ENCODE measurements around the gene TIMM21.

Gene TIMM21

GRCh38 chr18:74184875-74185274 lies 36.6 kb downstream of the TIMM21 start:
- TF ChIP-seq CTCF (IDR thresholded peaks at IDR 0.05; ENCODE audit: low read depth, low read length, missing control alignments), result no peak
- H3K4me3 ChIP-seq (ENCODE audit: low read depth, low read length), result no peak overlapping the region
- no peak for DNase-seq (ENCODE audit: low read depth)

GRCh38 chr18:74185860-74186259 lies 37.5 kb downstream of the TIMM21 start:
- no peak overlapping the region for H3K4me3 ChIP-seq (ENCODE audit: low read depth, low read length)
- TF ChIP-seq CTCF (IDR thresholded peaks at IDR 0.05; ENCODE audit: low read depth, low read length, missing control alignments), result no peak
- DNase-seq (ENCODE audit: low read depth), result no peak

GRCh38 chr18:74186661-74187060 lies 38.3 kb downstream of the TIMM21 start:
- no peak for TF ChIP-seq CTCF (IDR thresholded peaks at IDR 0.05; ENCODE audit: low read depth, low read length, missing control alignments)
- H3K4me3 ChIP-seq (ENCODE audit: low read depth, low read length), result no peak overlapping the region
- no peak for DNase-seq (ENCODE audit: low read depth)

- TF ChIP-seq CTCF (IDR thresholded peaks at IDR 0.05; ENCODE audit: low read depth, low read length, missing control alignments), result no peak
Measured at GRCh38 chr18:74190086-74190485, 41.8 kb downstream of the TIMM21 start.

GRCh38 chr18:74191577-74191976 lies 43.3 kb downstream of the TIMM21 start:
- DNase-seq (ENCODE audit: low read depth), result no peak
- H3K4me3 ChIP-seq (ENCODE audit: low read depth, low read length), result no peak overlapping the region
- no peak for TF ChIP-seq CTCF (IDR thresholded peaks at IDR 0.05; ENCODE audit: low read depth, low read length, missing control alignments)

More at GRCh38 chr18:74190086-74190485, 41.8 kb downstream of the TIMM21 start:
- H3K4me3 ChIP-seq (ENCODE audit: low read depth, low read length), result no peak overlapping the region
- DNase-seq (ENCODE audit: low read depth), result no peak

GRCh38 chr18:74194691-74195090 lies 46.4 kb downstream of the TIMM21 start:
- H3K4me3 ChIP-seq (ENCODE audit: low read depth, low read length), result no peak overlapping the region
- TF ChIP-seq CTCF (IDR thresholded peaks at IDR 0.05; ENCODE audit: low read depth, low read length, missing control alignments), result no peak
- DNase-seq (ENCODE audit: low read depth), result no peak

- no peak overlapping the region; the same call in 1 of the 2 replicates for H3K4me3 ChIP-seq (ENCODE audit: low read depth, low read length)
- no peak for DNase-seq (ENCODE audit: low read depth)
- TF ChIP-seq CTCF (IDR thresholded peaks at IDR 0.05; ENCODE audit: low read depth, low read length, missing control alignments), result peak; percentile 72
Measured at GRCh38 chr18:74196220-74197119, 48.1 kb downstream of the TIMM21 start.
